ACHN (cell line): ENCODE data around the gene DLAT.
"Not testable (repeated sequence)": the region's sequence is repeated elsewhere in the genome, so short reads cannot be mapped to it uniquely, and the experiment has no call there.

Experiments used
- DNase-seq: peaks from one replicate; pipeline ENCODE4 v3.0.0-alpha.2; 2015
- in situ Hi-C: cut with HindIII; loops from 2 replicates; pipeline ENCODE4 v1.10.0; 2017; ENCODE audit warnings: low sequenced_read_pairs, low pct_ligation_motif_present, low pct_unique_long_range_greater_than_20kb

DLAT gene

DNA sequence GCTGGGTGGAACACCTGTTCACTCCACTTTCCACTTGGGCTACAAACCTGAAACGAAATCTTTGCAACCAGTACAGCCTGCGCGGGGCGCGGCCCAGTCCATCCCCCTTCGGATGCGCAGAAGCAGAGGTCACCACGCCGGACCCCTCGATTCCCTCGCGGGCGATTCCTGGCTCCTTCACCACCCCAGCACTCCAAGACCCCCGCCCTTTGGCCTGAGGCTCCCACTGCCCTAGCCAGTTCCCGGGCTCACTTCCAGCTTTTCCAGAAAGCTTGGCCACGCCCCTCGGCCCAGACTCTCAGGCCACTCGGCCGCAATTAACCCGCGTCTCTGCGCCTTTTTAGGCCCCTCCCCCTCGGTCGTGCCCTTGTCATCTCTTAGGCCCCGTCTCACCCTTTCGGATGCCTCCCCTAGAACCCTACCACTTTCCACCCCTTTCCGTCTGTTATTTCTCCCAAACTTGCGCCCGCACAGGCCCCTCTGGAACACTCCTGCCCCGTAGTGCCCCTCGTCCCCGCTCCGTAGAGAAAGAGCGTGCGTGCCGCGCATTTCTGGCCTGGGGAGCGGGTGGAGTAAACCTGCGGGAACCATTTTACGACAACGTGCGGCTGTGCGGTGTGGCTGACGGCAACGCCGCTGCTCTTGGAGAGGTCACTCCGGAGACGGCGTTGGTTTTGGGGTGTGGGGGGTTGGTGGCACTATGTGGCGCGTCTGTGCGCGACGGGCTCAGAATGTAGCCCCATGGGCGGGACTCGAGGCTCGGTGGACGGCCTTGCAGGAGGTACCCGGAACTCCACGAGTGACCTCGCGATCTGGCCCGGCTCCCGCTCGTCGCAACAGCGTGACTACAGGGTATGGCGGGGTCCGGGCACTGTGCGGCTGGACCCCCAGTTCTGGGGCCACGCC, at the start of gene DLAT:
TSS of gene DLAT (plus strand) at position 636 of the 906 bp plus-strand sequence. CDS start at position 701, 65 bp downstream.
- peak; percentile 79 for DNase-seq
- in situ Hi-C loops: no loop called here

DNA sequence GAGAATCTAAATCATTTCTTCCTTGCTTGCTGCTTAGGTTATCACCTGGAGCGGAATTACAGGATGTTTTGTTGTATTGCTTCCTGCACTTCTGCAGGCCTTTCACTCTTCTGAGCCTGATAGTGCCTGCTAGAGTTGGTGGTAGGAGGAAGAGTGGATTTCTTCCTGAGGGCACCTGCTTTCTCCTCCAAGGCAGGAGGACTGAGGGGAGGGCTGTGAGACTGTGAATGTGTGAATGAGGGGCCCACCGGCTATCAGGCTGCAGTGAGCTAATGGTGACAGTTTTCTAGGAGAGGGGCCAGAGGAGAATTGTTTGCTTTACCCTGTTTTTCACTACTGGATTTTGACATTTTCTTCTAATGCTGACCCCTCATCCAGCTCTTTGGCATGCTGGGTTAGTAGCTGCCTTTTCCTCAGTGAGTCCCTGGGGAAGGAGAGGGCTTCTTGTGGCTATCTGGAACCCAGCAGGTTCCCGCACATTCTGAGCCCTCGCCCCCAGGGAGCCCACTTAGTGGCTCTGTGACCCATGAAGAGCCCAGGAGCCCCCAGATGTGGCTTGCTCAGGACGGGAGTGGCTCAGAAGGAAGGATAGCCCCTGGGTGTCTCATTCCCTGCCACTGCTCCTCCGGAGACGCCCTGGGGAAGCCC, 49.0 kb upstream of the DLAT start:
- DNase-seq: no peak
- in situ Hi-C loops: no loop called here

DNA sequence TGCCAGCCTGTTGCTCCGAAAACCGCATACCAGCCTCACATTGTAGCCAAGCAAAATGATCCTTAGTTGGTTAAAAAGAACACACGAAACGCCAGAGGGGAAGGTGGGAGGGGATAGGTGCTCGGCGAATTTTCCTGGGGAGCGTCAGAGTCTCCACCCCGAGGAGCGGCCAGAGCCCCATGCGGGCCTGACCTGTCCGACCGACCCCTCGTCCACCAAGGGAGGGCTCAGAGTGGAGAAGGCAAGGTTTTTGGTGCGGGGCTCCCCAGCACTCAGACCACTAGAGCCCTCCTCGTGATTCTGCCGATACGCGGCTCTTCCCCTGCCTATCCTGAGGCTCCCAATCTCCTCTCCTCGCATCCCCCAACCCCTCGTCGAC, 48.5 kb upstream of the DLAT start:
- in situ Hi-C loops: no loop called here
- DNase-seq: peak; percentile 25

GRCh38 chr11:111977146-111978027, 47.8 kb upstream of the DLAT start:
- in situ Hi-C loops: no loop called here
- peak; percentile 35 for DNase-seq

DNA sequence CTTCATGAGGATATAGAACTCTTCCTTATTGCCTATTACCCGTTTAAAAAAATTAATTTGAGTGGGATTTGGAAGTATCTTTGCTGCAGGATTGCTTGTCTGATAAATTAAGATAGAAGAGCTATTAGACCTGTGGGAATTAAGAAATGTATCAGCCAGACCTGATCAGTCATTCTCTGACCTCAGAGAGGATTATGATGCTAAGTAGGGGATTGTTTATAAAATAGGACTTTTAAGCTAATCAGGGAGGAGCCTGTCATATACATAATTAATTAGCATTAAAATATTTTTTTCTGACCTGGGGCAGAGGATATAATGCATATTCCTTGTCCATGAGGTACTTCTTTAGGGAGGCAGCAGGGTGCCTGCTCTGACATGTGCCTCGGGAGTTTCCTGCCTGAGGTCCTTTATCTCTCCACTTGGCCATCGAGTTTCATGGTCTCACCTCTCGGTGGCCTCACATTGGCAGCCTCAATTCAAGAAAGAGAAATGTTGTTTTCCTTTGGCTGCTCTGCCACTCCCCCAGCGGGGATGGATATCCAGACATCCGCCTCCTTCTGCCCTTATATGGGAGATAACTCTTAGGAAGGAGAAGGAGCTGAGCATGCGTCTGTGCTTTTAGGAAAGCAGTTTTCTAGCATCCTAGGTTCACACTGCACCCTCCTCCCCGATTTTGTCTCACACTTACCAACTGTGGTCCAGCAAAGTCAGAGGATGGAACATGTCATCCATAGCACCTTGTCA, 47.0 kb upstream of the DLAT start:
- DNase-seq: peak; percentile 65
- in situ Hi-C loops: no loop called here

DNA sequence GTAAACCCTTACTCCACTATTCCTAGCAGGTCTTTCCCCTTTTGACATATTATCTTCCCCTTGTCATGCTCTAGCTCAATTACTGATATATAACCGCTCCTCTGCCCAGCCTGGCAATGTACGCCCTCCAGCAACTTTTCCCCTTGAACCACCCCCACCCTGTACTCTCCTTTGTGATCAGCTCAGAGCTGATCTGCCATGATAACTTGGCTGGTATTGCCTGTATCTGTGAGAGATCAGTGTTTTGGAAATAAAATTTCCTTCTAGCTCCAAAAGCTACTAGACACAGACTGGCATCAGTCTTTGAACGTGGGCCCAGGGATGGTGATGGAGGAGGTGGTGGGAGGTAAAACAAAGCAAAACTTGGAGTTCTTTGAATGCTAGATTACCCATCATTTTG, 45.1 kb upstream of the DLAT start:
- no peak for DNase-seq
- in situ Hi-C loops: no loop called here

- no peak for DNase-seq
- in situ Hi-C loops: no loop called here
Measured at GRCh38 chr11:111981270-111981669, 43.9 kb upstream of the DLAT start.

DNA sequence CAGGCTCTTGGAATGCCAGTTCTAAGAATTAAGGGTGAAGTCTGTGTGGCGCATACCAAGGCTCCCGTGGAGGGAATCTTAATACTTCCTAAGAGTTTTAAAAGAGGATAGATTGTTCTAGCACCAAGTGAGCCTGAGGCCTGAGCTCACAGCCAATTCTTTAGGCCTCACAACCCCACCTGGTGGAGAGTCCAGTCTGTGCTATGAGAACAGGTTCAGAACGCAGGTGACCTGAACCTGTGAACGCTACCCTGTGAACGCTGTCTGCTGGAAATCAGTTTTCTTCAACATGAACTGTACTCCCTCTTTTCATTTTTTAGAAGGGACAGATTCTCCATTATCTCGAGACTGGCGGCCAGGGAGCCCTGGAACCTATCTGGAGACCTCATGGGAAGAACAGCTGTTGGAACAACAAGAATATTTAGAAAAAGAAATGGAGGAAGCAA, 43.2 kb upstream of the DLAT start:
- in situ Hi-C loops: no loop called here
- DNase-seq: peak; percentile 47

DNA sequence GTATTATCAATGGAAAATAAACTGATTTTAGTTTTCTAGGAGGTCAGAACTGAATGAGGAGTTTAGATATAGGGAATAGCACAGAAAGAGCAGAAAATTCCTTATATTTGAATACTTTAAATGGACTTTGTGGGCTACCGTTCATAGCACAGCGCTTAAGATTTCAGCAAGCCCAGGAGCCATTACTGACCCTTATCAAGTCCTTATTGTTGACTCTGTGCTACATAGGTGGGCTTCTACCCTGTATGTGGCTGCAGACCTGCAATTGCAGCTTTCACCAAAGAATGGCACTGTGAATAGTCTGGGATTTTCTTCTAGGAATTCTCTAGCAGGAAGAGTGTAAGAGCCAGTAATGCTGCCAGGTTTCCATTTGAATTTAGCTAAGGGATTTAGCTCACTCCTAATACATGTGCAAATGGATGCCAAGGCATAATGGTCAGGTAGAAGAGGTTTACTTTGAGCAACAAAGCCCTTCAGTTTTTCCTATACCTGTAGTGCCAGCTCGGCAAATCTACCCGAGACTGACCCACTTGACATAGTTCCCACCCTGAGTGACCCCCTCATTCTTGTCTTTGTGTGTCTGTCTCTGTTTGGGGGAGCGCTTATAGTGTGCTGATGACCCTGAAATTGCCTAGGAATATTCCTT, 42.5 kb upstream of the DLAT start:
- DNase-seq: no peak

DNA sequence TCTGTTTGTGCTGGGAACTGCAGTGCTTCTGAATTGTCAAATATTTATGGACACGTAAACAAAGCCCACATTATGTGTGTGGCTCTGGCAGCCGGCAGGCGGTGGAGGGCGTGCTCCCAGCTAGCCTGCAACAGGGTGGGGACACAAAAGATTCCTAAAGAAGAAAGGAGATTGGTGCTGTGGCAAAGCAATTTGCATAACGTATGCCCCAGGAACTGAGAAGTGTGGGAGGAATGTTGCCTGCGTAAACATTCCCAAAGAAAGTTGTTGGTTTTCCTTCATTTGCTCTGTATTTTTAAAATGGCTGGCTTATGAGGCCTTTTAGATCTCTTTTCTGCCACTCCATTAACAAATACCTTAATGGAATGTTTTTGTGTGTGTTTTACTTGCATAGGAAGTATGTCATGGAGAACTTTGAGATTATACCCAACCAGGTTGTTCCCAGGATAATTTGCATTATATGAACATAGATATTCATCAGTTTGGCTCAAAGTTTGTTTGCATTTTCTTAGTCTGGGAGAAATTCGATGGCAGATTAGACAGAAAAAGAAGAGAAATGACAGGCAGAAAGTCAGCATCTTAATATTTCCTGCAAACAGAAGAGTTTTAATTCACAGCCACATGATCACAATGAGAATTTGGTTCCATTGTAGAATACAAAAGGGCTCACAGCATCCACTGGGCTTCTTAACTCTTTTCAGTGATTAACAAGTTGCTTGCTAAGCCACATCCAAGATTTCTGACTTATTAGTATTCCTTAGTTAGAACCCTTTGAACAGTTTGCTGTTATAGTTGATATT, 41.8 kb upstream of the DLAT start:
- no peak for DNase-seq
- in situ Hi-C loops: no loop called here

More for the DNA sequence above, 42.5 kb upstream of the DLAT start:
- in situ Hi-C loops: no loop called here

DNA sequence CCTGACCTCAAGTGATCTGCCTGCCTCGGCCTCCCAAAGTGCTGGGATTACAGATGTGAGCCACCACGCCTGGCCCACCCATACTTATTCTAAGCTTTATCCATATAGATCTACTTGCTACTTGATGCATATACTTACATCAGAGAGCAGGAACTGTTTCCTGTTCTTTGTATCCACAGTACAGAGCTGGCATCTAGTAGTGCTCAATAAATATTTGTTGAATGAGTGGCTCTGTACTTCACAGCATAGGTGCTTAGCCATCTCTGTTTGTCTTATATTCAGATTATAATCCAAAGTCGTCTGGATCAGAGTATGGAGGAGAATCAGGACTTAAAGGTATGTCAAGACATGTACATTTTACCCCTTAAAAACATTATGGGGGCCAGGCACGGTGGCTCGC, 38.6 kb upstream of the DLAT start:
- in situ Hi-C loops: no loop called here
- DNase-seq: no peak

DNA sequence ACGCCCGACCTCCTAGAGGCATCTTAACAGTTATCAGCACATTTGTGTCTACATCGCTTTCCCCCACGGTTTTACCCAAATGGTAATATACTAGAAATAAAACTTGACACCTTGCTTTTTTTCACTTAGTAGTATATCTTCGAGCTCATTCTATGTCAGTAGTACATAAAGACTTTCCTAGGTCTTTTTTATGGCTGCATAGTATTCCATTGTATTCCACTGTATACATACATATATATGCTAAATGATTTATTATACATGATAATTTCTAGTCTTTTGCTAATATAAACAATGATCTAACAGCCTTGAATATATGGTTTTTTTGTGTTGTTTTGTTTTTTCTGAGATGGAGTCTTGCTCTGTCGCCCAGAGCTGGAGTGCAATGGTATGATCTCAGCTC, 34.8 kb upstream of the DLAT start:
- DNase-seq: no peak
- in situ Hi-C loops: no loop called here

GRCh38 chr11:111992206-111992855, 32.9 kb upstream of the DLAT start:
- DNase-seq: no peak
- in situ Hi-C loops: no loop called here

GRCh38 chr11:111996129-111996528, 29.1 kb upstream of the DLAT start:
- in situ Hi-C loops: no loop called here

GRCh38 chr11:111996669-111997068, 28.5 kb upstream of the DLAT start:
- in situ Hi-C loops: not testable (repeated sequence)
- peak; percentile 28 for DNase-seq

More at GRCh38 chr11:111996129-111996528, 29.1 kb upstream of the DLAT start:
- no peak for DNase-seq

DNA sequence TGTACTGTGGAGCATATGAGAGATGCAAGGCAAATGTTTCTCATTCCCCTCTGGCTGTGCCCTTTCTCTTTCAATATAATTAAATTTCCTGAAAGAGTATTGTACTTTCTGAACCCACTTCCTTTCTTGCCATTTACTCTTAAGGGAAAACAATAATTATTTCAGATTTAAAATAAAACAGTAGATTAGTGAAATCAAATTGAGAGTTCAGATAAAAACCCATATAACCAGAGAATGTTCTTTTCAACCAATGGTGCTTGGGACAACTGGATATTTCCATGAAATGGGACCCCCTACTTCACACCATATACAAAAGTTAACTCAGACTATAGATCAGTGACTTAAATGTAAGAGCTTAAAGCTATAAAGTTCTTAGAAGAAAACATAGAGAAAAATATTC, 26.1 kb upstream of the DLAT start:
- DNase-seq: no peak
- in situ Hi-C loops: no loop called here

GRCh38 chr11:112000703-112001102, 24.5 kb upstream of the DLAT start:
- in situ Hi-C loops: no loop called here
- DNase-seq: no peak
